Cardiac fibroblast (primary cell): ENCODE data around the gene C10orf71.

ENCODE experiments used
- DNase-seq, 2 donors: peaks; one replicate each; pipeline versions ENCODE4 v3.0.0 to v3.0.0-alpha.2; 2010; ENCODE audit warnings: low read depth in 2 of 2
- H3K4me3 ChIP-seq, 2 donors: replicated peaks in 1 of 2; 1 replicate in 1 of 2; 2 replicates in 1 of 2; pipeline ENCODE4 v1.5.1; 2011; ENCODE audit warnings: low read depth in 2 of 2, low read length in 2 of 2, mild to moderate bottlenecking in 2 of 2, moderate library complexity in 1 of 2
- CTCF ChIP-seq: IDR thresholded peaks from one replicate; pipeline ENCODE4 v1.5.1; 2011; ENCODE audit warnings: low read depth, mild to moderate bottlenecking, low read length, inconsistent platforms

Gene C10orf71

GRCh38 chr10:49290131-49290530 is 8.8 kb upstream of the C10orf71 start:
- H3K4me3 ChIP-seq: no peak overlapping the region
- no peak for DNase-seq
- TF ChIP-seq CTCF: no peak

- no peak for TF ChIP-seq CTCF
- no peak overlapping the region for H3K4me3 ChIP-seq
Measured at GRCh38 chr10:49290607-49291006, 8.4 kb upstream of the C10orf71 start.

GRCh38 chr10:49292565-49293207 is 6.3 kb upstream of the C10orf71 start:
- no peak for TF ChIP-seq CTCF
- DNase-seq: no peak
- no peak overlapping the region for H3K4me3 ChIP-seq

More at GRCh38 chr10:49290607-49291006, 8.4 kb upstream of the C10orf71 start:
- no peak for DNase-seq

- TF ChIP-seq CTCF: no peak
- H3K4me3 ChIP-seq: no peak overlapping the region
- DNase-seq: no peak
Measured at GRCh38 chr10:49293208-49293603, 5.8 kb upstream of the C10orf71 start.

GRCh38 chr10:49294731-49295130 is 4.2 kb upstream of the C10orf71 start:
- no peak for DNase-seq
- H3K4me3 ChIP-seq: no peak overlapping the region
- TF ChIP-seq CTCF: no peak

- no peak for DNase-seq
- TF ChIP-seq CTCF: no peak
- H3K4me3 ChIP-seq: no peak overlapping the region
Measured at GRCh38 chr10:49295297-49295696, 3.7 kb upstream of the C10orf71 start.

- H3K4me3 ChIP-seq: no peak overlapping the region
- DNase-seq: no peak
- no peak for TF ChIP-seq CTCF
Measured at GRCh38 chr10:49296382-49296781, 2.6 kb upstream of the C10orf71 start.
